GM18507 (cell line): ENCODE results near the gene EPHB4.

ENCODE experiments used
- DNase-seq: peaks from one replicate; pipeline ENCODE4 v3.0.0; 2011; ENCODE audit warnings: low read depth; ENCODE audit not compliant: insufficient read length; ENCODE audit errors: extremely low spot score
- FAIRE-seq: peaks from 2 replicates; lab custom pipeline; 2011; peaks lifted over from hg19 to GRCh38; lab: Jason Lieb, UNC

The EPHB4 gene

GRCh38 chr7:100753750-100754149, 73.6 kb downstream of the EPHB4 start:
- DNase-seq (no peak), FAIRE-seq (no peak)

GRCh38 chr7:100752994-100753393, 74.3 kb downstream of the EPHB4 start:
- no peak for DNase-seq
- no peak for FAIRE-seq
